Stimulated activated CD4-positive, alpha-beta T cell treated with anti-CD3 and anti-CD28 coated beads, Interleukin-12 subunit alpha, Interleukin-12 subunit beta, amount 100 ng/mL, for 24 hours (primary cell): ENCODE results near the gene KCNMA1.

Experiments used
- DNase-seq, 2 experiments: peaks; one replicate each; pipeline ENCODE4 v3.0.0-alpha.2; 2020; ENCODE audit warnings: low read depth in 2 of 2

The KCNMA1 gene

DNA sequence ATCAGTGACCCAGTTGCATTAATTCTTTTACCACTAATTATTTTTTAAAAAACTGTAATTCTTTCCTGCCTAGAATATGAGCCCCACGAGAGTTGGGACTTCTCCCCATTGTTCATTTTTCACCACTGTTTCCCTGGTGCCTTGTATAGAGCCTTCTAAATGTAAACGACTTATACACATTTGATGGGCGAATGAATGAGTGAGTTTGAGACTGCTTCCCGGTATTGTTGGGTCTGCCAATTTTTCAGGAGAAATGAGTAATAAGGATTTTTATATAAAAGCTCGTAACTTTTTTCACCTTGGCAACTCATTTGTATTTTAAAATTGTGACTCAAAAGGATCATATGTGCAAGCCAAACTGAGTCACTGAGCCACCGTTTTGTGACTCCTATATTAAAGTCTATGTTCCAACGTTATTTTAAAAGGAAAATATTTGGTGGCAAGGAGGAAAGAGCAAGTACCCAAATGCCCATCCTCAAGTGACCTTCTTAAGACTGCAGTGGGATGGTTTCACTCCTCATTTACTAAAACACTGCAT lies 621.3 kb downstream of the KCNMA1 start:
- no peak for DNase-seq

DNA sequence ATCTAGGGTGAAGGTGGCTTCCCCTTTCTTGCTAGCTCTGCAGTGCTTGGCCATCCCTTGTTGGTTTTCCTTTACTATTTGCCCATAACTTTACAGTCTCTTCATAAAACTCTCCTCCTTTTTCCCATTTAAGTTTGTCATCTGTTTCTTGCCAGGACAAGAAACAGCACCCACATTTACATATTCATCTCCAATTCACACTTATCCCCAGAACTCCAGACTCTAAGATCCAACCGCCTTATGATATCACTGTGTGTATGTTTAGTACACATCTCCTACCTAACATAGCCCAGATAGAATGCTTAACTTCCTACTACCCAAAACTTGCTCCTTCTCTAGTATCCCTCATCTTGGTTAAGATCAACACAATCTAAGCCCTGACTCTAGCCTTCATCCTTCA lies 622.2 kb downstream of the KCNMA1 start:
- no peak for DNase-seq

DNA sequence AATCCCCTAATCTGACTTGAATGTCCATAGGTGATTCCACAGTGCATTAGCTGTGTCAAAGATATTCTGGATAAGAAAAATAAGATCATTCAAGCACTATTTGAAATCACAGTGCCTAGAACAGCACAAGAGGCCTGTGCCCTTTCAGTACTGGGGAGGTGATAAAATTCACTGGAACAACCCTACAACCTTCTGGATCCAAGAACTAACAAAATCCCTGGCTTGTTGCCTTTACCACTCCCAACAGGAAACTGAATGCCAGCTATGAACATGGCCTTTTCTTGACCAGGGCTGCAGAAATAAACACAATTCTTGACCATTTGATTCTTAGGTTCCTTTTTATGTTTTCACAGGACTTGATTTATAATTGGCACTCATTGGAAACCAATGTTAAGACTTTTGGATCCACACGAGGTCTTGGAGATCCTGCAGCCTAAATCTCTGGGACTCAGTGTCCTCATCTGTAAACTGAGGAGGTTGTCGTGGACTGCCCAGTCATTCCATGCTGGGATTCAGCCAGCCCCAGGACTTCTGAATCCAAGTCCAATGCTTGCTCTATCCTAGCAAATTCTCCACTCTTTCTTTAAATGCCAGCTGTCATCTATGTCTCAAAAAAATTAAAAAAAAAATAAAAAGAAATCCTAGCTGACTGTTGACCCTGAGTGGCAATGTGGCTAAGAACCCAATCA lies 624.7 kb downstream of the KCNMA1 start:
- no peak for DNase-seq

DNA sequence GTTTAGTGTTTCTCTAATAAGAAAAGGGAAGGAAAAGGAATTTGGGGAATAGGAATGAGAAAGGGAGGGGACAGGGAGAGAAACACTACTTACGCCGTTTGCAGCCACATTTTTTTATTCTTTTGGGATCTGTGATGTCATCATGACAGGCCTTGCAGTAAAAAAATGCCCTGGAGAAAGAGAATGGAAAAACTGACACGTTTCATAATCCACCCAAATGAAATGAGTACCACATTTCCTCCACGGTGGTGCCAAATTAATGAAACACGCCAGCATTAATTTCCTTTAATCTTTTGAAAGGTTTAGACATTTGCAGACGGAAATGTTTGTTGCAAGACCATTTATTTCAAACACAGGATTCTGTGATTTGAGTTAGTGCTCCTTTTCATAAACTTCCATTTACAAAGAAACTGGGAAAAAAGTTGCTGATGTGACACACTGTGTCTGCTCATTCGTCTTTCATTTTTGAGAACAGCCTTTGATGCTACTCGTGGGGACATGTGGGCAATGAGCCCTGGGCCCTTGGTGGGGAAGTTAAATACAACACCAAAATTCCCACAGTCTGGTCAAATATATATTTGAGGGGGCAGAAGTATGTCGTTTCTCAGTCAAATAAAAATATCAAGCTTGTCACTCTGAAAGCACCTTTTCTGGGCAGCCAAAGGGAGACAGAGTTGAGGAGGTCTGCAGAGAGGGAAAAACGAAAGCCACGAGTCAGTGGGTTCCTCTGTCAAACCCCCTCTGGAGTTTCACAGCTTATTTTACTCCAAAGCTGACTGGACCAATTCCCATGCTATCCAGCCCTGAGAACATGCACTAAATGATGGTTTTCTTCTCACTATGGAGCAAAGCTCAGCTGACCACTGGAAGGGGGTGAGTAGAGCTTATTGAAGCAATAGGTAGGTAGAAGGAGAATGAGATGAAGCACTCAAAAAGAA lies 625.5 kb downstream of the KCNMA1 start:
- DNase-seq, result no peak

DNA sequence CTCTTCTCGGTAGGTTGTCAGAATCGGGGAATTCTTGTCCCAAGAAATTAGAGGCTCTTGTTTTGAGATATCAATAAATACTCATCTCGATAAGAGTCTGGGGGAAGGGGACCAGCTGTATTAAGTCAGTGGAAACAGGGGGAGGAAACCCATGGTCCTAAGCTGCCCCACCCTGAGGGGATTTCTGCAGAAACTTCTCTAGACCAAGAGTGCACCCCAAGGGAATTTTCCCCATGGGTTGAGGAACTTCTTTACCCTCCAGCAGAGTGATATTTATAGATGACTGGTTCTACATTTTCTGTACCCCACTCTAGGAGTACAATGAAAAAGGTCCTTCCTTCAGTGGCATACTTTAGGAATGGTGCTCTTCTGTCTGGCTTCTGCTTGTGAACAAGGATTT lies 627.2 kb downstream of the KCNMA1 start:
- no peak for DNase-seq

DNA sequence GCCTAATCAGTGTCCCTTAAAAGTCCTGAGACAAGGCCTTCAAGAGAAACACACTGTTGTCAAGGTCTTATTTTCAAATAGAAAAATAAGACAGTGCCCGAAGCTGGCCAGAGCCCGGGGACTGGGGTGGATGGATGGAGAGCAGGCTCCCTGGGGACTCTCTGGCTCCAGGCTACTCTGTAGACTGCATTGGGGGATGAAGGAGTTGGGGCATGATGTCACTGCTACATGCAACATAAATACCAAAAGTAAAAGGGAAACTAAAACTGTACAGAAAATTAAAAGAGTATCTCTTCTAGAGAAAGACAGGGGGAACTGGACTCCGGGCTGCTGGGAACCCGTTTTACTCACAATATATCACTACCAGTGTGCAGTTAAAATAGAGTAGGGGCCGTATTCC lies 629.8 kb downstream of the KCNMA1 start:
- no peak for DNase-seq

DNA sequence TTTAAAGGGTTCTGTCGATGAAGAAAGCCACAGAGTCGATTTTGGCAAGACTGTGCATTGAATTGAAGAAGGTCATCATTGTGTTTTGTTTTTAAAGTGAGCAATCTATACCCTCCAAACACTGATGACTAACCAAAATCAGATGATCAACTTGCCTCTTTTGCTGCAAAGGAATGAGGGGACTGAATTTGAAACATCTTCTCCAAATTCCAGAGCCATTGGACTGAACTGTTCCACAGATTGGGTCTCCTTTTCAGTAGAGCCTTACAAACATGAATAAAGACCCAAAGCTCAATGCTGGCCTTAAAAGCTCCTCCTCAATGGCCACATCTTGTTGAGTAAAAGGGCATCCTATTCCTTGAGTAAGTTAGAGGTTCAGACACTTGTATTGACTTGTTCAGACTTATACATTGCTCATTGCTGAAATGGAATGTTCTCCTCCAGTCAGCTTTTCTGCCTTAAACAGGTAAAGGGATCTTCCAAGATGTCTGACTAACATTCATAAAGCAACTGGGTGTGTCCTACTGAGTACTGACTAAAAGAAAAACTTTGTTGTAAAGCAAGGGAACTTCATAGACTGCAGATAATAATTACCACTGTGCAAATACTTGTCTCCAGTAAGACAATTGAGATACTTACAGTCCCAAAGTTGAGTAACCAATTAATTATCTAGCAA lies 630.6 kb downstream of the KCNMA1 start:
- DNase-seq, result no peak

DNA sequence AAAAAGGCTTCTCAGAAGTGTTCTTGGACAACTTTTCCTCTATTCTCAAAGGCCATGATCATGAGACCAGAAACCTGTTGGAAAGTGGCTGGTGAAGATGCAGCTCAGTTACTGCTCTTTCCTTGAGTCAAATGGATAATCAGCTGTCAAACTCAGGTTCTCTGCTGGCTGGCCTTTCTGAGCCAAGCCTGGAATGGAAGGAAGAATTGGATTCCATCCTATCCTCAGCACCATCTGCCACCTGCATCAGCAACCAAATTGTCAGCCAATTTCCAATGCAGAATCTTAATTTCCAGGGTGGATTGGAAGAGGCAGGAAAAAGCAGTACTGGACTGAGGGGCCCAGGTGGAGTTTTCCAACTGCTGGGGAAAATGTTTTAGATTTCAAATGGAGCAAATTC lies 631.7 kb downstream of the KCNMA1 start:
- no peak for DNase-seq

DNA sequence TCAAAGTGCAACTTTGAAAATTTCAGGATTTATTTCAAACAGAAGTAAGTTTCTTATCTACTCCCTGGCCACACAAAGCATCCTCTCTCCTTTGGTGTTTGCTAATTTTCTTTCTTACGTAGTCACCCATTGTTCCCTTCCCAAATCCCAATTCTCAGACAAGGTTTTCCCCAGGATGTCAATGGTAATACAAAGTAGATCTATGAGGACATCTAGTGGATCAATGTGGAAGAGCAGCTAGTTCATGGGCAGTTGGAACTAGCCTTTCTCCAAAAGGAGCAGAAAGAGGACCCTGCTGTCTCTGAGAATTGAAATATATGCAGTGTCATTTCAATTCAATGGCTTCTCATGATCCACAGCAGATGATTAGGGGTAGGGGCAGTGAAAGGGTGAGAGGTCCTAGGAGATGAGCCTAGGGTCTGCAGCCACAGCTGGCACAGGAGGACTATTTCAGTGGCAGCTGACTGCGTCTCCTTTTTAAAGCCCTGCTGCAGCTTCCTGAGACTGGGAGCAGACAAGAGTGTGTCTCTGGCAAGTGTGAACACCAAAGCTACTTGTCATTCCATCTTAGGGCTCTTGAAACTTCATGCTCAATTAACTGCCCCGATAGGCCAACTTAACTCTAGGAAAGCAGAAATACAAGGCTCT lies 632.6 kb downstream of the KCNMA1 start:
- no peak for DNase-seq

DNA sequence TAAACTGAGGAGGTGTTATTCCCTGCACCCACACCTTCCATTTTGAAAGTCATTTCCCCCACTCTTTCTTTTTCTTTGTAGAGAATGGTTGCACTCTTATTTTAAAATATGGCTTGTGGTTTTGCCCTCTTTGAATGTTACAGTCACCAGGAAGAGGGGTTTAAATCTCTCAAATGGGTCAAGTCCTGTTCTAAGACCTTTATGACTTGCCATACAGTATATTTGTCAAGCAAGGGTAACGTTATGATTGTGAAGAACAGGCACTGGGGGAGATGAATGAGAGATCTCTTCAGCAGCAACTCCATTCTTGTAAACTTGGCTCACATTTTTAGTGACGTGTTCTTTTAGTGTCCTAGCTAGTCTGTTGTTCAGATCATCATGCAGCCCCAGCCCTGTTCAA lies 634.7 kb downstream of the KCNMA1 start:
- DNase-seq, result no peak

DNA sequence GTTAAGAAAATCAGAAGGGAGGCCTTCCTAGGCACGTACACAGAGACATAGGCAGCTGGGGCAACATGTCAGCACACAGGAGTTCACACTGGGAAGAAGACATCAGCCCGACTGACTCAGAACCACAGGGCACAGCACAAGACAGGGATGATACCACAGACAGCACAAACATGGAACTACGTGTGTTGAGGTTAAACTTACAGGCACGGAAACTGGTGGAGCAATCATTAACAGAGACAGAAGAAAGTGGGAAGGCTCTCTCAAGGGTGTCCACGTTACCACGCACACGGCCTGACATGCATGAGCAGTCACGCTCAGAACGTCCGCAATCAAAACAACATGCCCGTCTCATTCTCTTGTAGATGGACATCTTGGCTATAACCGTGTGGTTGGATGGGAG lies 636.4 kb downstream of the KCNMA1 start:
- no peak for DNase-seq

DNA sequence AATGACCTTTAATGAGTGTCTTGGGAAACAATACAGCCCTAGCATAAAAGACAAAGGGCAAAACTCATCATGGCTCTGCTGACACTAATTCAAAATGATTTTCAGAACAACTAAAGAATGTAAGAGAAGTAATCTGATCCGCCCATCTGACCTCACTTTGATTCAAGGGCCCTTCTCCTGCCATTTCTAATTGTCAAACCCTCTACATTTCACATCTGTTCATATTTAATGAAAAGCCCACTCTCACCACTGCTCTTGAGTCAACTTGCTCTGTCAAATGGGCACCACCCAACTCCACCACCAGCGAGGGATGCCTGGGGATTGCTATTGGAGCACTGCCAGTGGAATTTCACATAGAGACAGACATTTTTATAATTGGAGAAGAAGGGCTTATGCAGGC lies 639.2 kb downstream of the KCNMA1 start:
- DNase-seq, result no peak

DNA sequence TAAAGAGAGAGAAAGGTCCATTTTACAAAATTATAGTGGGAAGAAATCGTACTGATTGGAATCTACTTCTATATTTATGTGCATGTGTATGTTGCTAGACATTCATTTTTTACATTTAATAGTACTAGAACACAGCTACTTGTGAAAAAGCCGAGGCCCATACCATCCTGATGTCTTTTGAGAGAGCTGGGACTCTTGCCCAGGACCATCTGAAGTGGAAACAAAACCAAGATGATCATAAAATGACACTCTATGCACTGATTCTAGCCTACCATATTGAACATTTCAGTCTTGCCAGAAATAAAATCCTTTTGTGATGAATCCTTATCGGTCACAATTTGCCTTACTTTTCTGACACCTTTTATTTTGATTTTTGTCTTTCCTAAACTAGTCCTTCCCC lies 640.0 kb downstream of the KCNMA1 start:
- no peak for DNase-seq

DNA sequence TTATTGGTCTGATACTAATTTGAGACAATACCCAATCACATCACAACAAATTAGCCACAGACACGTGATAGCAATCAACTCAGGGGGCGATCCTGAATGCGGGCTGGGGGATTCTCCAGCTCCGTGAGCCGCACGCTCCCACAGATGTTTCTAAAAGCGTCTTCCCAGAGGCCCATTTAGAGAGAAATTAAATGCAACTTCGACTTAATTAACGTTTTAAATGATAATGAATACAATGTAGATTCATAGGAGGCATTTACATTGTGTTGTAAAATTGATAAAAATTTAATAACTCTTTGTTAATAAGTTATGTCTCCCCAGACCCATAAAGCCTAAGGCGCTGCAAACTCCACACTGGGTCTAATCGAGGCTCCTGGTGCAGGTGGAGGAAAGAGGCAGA lies 642.6 kb downstream of the KCNMA1 start:
- no peak for DNase-seq

DNA sequence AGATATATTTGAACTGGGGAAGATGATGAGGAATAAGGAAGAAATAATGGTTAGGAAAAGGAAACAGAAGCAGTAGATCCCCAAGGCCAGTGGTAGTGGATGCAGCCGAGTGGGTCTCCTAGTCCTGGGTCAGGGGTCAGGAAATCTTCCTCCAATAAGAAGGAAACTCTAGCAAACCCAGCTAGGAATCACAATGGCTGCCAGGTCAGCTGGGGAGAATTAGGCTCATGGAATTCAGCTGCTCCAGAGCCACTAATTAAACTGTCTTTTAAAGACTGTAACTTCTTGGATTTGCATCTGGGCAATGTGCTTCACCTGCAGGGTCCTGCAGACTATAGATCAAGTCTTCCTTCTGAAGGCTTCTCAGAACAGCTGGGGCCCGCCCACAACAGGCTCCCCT lies 644.4 kb downstream of the KCNMA1 start:
- DNase-seq, result no peak

DNA sequence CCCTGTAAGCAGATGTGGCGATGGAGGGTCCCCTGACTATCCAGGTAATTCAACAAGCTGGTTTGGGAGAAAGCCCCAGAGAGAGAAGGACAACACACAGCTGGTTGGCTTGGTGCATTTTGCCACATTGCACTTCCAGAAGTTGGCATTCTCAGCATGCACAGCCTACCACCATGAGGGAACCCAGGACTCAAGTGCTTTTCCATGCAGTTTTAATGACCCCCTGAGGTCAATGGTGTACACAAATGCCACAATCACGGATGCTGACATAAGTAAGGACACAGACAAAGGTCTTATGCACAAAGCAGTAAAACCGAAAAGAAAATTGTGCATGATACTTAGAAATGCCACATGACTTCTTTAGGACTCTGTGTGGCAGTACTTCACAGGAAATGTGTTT lies 645.1 kb downstream of the KCNMA1 start:
- no peak for DNase-seq

DNA sequence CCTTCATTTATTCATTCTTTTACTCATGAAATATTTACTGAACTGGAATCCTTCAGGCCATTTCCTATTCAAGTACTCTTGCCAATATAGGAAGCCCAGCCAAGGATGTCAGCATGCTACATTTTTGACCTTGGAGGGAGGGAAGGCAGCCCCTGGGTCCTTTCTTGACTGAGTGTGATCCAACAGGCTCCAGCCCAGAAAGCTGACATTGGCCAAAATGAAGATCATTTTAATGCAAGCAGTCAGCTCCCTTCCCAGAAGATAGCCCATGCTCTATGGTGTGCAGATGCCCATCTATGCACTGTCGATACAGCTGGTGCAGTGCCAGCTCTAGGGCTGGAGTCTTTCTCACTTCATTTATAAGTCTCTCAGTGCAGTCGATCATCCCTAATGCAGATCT lies 646.0 kb downstream of the KCNMA1 start:
- DNase-seq, result no peak

DNA sequence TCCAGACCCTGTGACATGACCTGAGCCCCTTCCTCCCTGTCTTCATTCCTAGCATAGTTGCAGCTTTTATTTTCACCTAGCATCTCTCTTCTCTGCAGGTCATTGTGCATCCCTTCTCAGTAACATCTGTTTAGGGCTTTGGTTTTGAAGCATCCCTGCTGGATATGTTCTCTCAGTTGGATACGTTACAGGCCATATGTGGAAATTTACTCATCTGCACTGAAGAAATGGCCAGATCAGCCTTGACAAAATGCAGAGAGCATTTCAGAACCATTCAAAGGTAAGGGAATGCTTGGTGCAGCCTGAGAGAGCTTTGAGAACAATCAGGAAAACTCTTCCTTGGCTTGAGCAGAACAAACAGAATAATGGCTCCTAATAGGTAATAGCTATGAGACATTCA lies 647.0 kb downstream of the KCNMA1 start:
- no peak for DNase-seq

DNA sequence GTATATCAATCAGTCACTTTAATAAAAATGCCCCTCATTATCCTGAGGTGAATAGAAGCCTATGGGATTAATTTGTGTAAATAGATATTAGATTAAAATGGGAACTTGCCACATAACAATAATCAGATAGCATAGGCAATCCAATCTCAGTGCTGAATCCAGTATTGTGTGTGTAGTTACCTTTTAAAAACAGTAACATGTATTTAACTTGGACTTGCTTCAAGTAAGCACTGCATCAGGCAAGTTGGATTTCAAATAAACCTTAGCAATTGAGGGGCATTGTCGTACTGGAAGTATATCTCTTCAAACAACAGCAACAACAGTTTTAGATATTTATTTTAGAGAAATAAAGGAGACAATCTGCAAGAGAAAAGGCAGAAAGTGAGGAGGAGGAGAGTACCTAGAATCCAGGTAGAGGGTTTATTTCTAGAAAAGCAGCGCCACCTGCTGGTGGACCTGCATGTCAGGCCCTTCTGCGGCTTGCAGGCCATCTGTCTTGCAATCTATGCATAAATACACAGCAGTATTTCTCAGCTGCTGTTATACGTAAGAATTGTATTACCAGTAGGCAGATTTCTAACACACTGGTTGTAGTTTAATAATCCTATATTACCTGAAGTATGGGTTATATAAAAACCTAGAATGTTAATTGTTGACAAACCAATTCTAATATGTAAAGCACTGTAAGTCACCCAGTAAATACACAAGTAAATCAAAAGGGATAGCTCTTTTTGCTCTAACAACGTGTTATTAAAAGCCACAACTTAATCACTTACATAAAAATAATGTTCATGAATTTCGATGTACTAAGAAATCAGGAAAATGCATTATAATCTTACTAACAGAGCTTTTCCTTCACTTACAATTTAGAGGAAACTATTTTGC lies 652.8 kb downstream of the KCNMA1 start:
- DNase-seq, result peak; percentile 32 to 53

DNA sequence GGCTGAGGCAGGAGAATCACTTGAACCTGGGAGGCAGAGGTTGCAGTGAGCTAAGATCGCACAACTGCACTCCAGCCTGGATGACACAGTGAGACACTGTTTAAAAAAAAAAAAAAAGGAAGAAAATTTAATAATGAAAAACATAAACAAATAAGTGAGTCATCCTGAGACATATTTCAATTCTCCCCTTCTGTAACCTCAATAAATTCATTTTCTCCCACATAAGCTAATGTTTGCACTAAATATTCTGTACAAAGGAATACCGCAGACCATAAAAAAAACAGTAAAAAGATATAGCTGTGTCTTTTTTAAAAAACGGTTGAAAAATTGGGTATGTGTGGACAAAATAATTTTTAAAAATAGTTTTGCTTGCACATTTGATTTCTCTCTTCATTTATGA lies 654.0 kb downstream of the KCNMA1 start:
- no peak for DNase-seq

DNA sequence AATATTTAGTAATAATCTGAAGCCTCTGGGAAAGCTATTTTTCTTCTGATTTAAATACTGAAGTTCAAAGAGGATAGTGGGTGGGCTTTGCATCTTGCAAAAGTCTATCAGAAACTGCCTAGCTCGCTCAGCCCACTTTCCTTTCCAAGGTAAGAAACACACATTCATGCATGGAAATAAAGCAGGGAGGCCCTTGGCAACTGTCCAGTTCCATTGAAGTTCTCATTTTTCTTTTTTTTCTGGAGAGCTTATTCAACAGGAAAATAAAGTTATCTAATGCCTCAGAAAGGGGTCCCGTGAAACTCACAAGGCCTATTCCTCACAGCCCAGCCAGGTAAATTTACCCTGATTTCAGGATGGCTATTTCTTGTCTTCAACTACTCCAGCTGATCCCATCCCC lies 654.9 kb downstream of the KCNMA1 start:
- DNase-seq, result no peak
